ENCODE data around the gene ZBTB7B. TPM values are rescaled to one million over a fixed set of nuclear protein-coding genes. Genes with fewer than 3 reads are reported as not detected.
A peak's percentile ranks its signal among the peaks of the same experiment; 100 is the strongest.

ZBTB7B gene
- total and polyA plus RNA-seq, 9 of the 15 experiments (the other 6 are each of a cell fraction or from before 2014, with no cell fraction given), result 0.04 to 46.5 (median 15.2) TPM

DNA sequence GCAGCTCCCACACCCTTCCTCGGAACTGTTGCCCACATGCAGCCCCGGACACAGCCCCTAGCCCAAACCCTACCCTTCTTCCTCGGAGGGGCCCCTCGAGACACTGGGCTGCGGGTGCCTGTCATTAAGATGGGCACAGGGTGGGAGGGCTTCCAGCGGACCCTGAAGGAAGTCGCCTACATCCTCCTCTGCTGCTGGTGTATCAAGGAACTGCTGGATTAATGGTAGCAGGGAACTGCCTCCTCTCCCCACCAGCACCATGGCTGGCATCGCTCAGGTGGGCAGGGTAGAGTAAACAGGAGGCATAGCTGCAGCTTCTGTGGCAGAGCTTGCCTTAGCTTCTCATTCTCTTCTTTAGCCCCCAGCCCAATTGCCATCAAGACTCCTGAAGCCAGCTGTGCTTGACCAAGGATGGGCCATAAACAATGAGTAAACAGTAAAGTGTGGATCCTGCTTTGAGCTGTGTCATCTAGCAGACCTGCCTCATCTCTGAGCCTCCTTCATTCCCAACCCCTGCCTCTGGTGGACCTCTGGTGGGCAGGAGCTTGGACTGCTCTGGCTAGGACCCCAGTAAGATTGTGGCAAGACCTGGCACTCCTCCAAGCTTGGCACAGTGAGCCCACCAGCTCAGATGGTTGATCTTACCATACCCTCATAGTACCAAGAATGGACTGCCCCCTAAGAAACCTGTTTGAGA is 8.9 kb upstream of the ZBTB7B start, which contains the start of gene LENEP (continued):
- TF ChIP-seq HMBOX1 (IDR thresholded peaks at IDR 0.05) (no peak), ARNT (IDR thresholded peaks at IDR 0.05) (no peak), ZNF699 (CRISPR knock-in tag; IDR thresholded peaks at IDR 0.05; ENCODE audit: insufficient replicate concordance) (no peak), ZNF507 (tag; conservative IDR thresholded peaks at IDR 0.05) (no peak), USF2 (CRISPR knock-in tag; IDR thresholded peaks at IDR 0.05) (no peak), ZNF695 (CRISPR knock-in tag; IDR thresholded peaks at IDR 0.05) (no peak), GATAD2A (IDR thresholded peaks at IDR 0.05) (0 out of 2 replicates have a peak, but pooled peaks have one; percentile 21), KDM4B (IDR thresholded peaks at IDR 0.05; ENCODE audit: borderline replicate concordance in 2 of 2, low read depth in 1 of 2) (no peak), UBTF (IDR thresholded peaks at IDR 0.05; ENCODE audit: borderline replicate concordance in 1 of 2, low read depth in 2 of 2, low read length in 2 of 2) (no peak), HDAC3 (IDR thresholded peaks at IDR 0.05; ENCODE audit: borderline replicate concordance, partially characterized antibody) (no peak), L3MBTL2 (IDR thresholded peaks at IDR 0.05) (no peak), HDAC2 (IDR thresholded peaks at IDR 0.05) (no peak), ZNF232 (CRISPR knock-in tag; IDR thresholded peaks at IDR 0.05) (no peak)
- TF ChIP-seq, protein P1, sequence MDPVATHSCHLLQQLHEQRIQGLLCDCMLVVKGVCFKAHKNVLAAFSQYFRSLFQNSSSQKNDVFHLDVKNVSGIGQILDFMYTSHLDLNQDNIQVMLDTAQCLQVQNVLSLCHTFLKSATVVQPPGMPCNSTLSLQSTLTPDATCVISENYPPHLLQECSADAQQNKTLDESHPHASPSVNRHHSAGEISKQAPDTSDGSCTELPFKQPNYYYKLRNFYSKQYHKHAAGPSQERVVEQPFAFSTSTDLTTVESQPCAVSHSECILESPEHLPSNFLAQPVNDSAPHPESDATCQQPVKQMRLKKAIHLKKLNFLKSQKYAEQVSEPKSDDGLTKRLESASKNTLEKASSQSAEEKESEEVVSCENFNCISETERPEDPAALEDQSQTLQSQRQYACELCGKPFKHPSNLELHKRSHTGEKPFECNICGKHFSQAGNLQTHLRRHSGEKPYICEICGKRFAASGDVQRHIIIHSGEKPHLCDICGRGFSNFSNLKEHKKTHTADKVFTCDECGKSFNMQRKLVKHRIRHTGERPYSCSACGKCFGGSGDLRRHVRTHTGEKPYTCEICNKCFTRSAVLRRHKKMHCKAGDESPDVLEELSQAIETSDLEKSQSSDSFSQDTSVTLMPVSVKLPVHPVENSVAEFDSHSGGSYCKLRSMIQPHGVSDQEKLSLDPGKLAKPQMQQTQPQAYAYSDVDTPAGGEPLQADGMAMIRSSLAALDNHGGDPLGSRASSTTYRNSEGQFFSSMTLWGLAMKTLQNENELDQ (CRISPR knock-in tag; IDR thresholded peaks at IDR 0.05; ENCODE audit: borderline replicate concordance), result no peak
- TF ChIP-seq, protein P2, sequence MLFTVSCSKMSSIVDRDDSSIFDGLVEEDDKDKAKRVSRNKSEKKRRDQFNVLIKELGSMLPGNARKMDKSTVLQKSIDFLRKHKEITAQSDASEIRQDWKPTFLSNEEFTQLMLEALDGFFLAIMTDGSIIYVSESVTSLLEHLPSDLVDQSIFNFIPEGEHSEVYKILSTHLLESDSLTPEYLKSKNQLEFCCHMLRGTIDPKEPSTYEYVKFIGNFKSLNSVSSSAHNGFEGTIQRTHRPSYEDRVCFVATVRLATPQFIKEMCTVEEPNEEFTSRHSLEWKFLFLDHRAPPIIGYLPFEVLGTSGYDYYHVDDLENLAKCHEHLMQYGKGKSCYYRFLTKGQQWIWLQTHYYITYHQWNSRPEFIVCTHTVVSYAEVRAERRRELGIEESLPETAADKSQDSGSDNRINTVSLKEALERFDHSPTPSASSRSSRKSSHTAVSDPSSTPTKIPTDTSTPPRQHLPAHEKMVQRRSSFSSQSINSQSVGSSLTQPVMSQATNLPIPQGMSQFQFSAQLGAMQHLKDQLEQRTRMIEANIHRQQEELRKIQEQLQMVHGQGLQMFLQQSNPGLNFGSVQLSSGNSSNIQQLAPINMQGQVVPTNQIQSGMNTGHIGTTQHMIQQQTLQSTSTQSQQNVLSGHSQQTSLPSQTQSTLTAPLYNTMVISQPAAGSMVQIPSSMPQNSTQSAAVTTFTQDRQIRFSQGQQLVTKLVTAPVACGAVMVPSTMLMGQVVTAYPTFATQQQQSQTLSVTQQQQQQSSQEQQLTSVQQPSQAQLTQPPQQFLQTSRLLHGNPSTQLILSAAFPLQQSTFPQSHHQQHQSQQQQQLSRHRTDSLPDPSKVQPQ (CRISPR knock-in tag; IDR thresholded peaks at IDR 0.05; ENCODE audit: borderline replicate concordance), result no peak

Measured in K562 (cell line).